GM12801 (cell line): ENCODE measurements around the gene PEAK1.

Experiments used
- CTCF ChIP-seq: IDR thresholded peaks from one replicate; pipeline ENCODE4 v1.5.1; 2011; ENCODE audit warnings: control low read depth; ENCODE audit not compliant: insufficient read length; ENCODE audit errors: extremely low read depth

Gene PEAK1

DNA sequence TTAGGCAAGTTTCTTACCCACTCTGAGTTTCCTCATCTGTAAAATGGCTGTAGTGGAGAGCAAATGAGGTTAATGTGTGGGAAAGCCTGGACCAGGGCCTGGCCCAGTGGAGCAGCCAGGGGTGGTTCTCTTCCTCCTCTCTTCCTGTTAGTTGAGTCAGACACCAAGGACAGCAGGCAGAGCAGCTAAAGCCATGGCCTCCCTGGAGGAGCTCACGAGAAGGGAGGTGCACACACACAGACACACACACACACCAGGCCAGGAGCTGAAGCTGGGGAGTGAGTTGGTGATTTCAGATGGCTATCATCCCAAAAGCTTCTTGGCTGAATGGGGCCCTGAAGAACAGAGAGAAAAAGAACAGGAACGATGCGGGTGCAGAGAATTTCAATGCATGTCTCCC lies 315.7 kb downstream of the PEAK1 start:
- no peak for TF ChIP-seq CTCF

GRCh38 chr15:77099741-77100463 lies 320.0 kb downstream of the PEAK1 start:
- no peak for TF ChIP-seq CTCF

DNA sequence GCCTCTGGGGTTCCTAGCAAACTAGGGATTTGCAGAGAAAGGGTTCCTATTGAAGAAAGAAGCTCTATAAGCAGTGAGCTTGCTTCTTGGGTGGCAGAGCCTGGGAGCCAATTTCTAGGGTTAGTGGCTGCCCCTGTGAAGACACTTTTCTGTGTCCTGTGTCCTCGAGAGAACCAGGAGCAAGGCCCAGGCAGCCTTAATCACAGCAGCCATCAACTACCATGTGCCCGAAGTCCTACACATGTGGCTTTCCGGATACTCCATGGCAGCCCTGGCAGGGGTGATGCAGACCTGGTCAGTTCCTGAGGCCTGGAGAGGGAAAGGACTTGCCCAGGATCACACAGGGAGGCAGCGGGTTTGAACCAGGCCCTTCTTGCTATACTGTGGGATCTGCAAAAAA lies 321.3 kb downstream of the PEAK1 start:
- TF ChIP-seq CTCF, result no peak

DNA sequence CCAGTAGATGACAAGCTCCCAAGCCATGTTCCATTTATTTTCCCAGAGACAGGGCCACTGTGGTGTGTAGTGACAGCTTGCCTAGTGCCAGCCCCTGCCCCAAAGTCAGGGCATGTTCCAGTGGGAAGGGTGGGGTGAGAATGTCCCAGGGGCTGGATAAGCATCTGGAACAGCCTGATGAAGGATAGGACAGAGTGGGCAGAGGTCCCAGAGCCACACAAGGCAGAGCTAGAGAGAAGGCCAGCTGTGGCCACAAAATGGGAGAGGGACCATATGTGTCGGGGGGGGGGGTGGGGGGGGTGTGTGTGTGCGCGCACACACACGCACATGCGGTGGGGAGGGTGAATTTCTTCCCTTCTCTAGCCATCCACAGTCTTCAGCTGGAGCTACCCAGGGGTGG lies 322.0 kb downstream of the PEAK1 start:
- TF ChIP-seq CTCF, result no peak

DNA sequence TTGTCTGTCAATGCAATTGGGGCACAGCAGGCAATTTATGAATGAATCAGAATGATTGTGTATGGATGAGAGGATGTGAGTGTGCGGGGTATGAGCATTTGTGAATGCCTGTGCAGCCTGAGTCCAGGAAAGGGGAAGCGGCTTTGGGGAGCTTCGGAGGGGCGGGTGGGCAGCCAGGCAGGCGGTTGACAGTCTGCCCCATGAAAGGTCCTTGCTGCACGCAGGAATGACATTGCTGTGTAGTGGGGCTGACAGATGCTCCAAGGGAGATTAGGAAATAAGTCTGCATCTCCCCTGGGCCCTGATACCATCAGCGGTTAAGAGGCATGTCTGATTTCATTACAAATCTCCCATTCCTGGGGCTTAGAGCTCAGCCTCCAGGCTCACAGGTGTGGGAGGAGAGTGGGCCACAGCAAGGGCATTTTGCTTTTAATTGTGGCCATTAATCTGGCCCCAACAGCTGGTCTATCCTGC lies 322.6 kb downstream of the PEAK1 start:
- TF ChIP-seq CTCF, result no peak

DNA sequence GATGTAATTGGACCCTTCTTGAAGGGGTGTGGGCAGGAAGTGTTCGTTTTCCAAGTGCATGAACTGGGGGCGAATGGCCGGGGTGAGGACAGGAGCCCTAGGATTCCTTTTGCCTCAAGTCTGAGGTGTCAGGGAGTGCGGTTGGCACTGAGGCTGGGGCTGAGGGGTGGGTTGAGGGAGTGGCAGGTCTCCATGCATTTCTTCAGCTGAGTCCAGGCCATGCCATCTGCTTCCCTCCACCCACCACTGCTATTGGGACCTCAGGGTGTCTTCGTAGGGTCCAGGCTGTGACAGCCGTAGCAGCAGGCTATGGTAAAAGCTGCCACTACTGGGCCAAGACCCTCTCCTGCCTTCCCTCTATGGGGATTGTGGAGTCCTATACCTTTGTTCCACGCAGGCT lies 323.4 kb downstream of the PEAK1 start:
- TF ChIP-seq CTCF, result no peak

- TF ChIP-seq CTCF, result no peak
Observed at GRCh38 chr15:77096138-77096537, 323.8 kb downstream of the PEAK1 start.
